Measurements from ENCODE around the gene TACC2. TPM values are rescaled to one million over a fixed set of nuclear protein-coding genes. Genes with fewer than 3 reads are reported as not detected.
"Not testable (repeated sequence)": the region's sequence is repeated elsewhere in the genome, so short reads cannot be mapped to it uniquely, and the experiment has no call there.

TACC2 gene
- total RNA-seq, 1 experiment from 2014 or later: 89.0 TPM

GRCh38 chr10:121956111-121957061, 32.6 kb upstream of the TACC2 start:
- peak; percentile 61 for DNase-seq (ENCODE audit: unreplicated experiment)
- Mint-ChIP-seq H3K9me3 (ENCODE audit: unreplicated experiment) (no peaks in the 10 kb centered on the region), H3K36me3 (ENCODE audit: insufficient read depth, unreplicated experiment) (peaks cover 39% of the 10 kb centered on the region), H3K4me1 (ENCODE audit: insufficient read depth, unreplicated experiment) (peaks cover 22% of the 10 kb centered on the region), H3K27me3 (ENCODE audit: insufficient read depth, unreplicated experiment) (no peaks in the 10 kb centered on the region), H3K27ac (ENCODE audit: low read depth, unreplicated experiment) (peak overlapping the region; percentile 46), H3K4me3 (ENCODE audit: unreplicated experiment) (no peak overlapping the region)
- CTCF ChIA-PET: no interaction called here
- no peak for TF ChIP-seq CTCF (IDR thresholded peaks at IDR 0.05; ENCODE audit: unreplicated experiment)
- BruUV-seq (replicated peaks): no TSS peak
- POLR2A ChIA-PET: interaction anchor here (0.8 to 0.9 kb wide), 2 partner anchors 11 to 28 kb away, joined by 4 to 5 read pairs; partner anchors contain the start of gene ATE1
- intact Hi-C loops (cut with micrococcal nuclease): no loop called here

- intact Hi-C loops (cut with micrococcal nuclease): no loop called here
- POLR2A ChIA-PET: no interaction called here
- no peaks in the 10 kb centered on the region for H3K27me3 Mint-ChIP-seq (ENCODE audit: insufficient read depth, unreplicated experiment)
- BruUV-seq (replicated peaks): no TSS peak
- no peak overlapping the region for H3K4me3 Mint-ChIP-seq (ENCODE audit: unreplicated experiment)
- no peak for TF ChIP-seq CTCF (IDR thresholded peaks at IDR 0.05; ENCODE audit: unreplicated experiment)
- no peak overlapping the region for H3K27ac Mint-ChIP-seq (ENCODE audit: low read depth, unreplicated experiment)
- CTCF ChIA-PET: interaction anchor here (1.0 kb wide), 1 partner anchor 14 kb away, joined by 3 read pairs; no protein-coding TSS in a partner anchor
- H3K4me1 Mint-ChIP-seq (ENCODE audit: insufficient read depth, unreplicated experiment): peaks cover 22% of the 10 kb centered on the region
- no peak for DNase-seq (ENCODE audit: unreplicated experiment)
- H3K36me3 Mint-ChIP-seq (ENCODE audit: insufficient read depth, unreplicated experiment): peaks cover 60% of the 10 kb centered on the region
- no peaks in the 10 kb centered on the region for H3K9me3 Mint-ChIP-seq (ENCODE audit: unreplicated experiment)
Observed at GRCh38 chr10:121959671-121960070, 29.3 kb upstream of the TACC2 start.

GRCh38 chr10:121961456-121961855, 27.5 kb upstream of the TACC2 start:
- no peaks in the 10 kb centered on the region for H3K9me3 Mint-ChIP-seq (ENCODE audit: unreplicated experiment)
- ChIA-PET CTCF (interaction anchor here (0.6 kb wide), 1 partner anchor 353 kb away, joined by 3 read pairs; no protein-coding TSS in a partner anchor), POLR2A (interaction anchor here (0.6 to 0.9 kb wide), 2 partner anchors 12 to 259 kb away, joined by 3 read pairs; no protein-coding TSS in a partner anchor)
- no peak for DNase-seq (ENCODE audit: unreplicated experiment)
- peaks cover 61% of the 10 kb centered on the region for H3K36me3 Mint-ChIP-seq (ENCODE audit: insufficient read depth, unreplicated experiment)
- H3K4me3 Mint-ChIP-seq (ENCODE audit: unreplicated experiment): no peak overlapping the region
- H3K27me3 Mint-ChIP-seq (ENCODE audit: insufficient read depth, unreplicated experiment): no peaks in the 10 kb centered on the region
- H3K4me1 Mint-ChIP-seq (ENCODE audit: insufficient read depth, unreplicated experiment): peaks cover 6% of the 10 kb centered on the region
- no peak for TF ChIP-seq CTCF (IDR thresholded peaks at IDR 0.05; ENCODE audit: unreplicated experiment)
- intact Hi-C loops (cut with micrococcal nuclease): no loop called here
- H3K27ac Mint-ChIP-seq (ENCODE audit: low read depth, unreplicated experiment): no peak overlapping the region
- BruUV-seq (replicated peaks): no TSS peak

GRCh38 chr10:121965996-121966395, 23.0 kb upstream of the TACC2 start:
- Mint-ChIP-seq H3K4me3 (ENCODE audit: unreplicated experiment) (no peak overlapping the region), H3K36me3 (ENCODE audit: insufficient read depth, unreplicated experiment) (peaks cover 77% of the 10 kb centered on the region), H3K27ac (ENCODE audit: low read depth, unreplicated experiment) (no peak overlapping the region), H3K27me3 (ENCODE audit: insufficient read depth, unreplicated experiment) (no peaks in the 10 kb centered on the region), H3K9me3 (ENCODE audit: unreplicated experiment) (no peaks in the 10 kb centered on the region), H3K4me1 (ENCODE audit: insufficient read depth, unreplicated experiment) (no peaks in the 10 kb centered on the region)
- no peak for TF ChIP-seq CTCF (IDR thresholded peaks at IDR 0.05; ENCODE audit: unreplicated experiment)
- ChIA-PET POLR2A (no interaction called here), CTCF (no interaction called here)
- no TSS peak for BruUV-seq (replicated peaks)
- DNase-seq (ENCODE audit: unreplicated experiment): no peak
- intact Hi-C loops (cut with micrococcal nuclease): no loop called here

- H3K27me3 Mint-ChIP-seq (ENCODE audit: insufficient read depth, unreplicated experiment); DNase-seq (ENCODE audit: unreplicated experiment); H3K9me3 Mint-ChIP-seq (ENCODE audit: unreplicated experiment); H3K4me3 Mint-ChIP-seq (ENCODE audit: unreplicated experiment); H3K27ac Mint-ChIP-seq (ENCODE audit: low read depth, unreplicated experiment); intact Hi-C loops (cut with micrococcal nuclease); BruUV-seq (replicated peaks): not testable (repeated sequence)
- CTCF ChIA-PET: interaction anchor here (0.5 to 0.8 kb wide), 4 partner anchors 83 to 383 kb away, joined by 3 to 4 read pairs (median 3); no protein-coding TSS in a partner anchor
- POLR2A ChIA-PET: interaction anchor here (0.8 to 1.0 kb wide), 3 partner anchors 17 to 143 kb away, joined by 3 read pairs; partner anchors contain the start of gene ATE1
- peaks cover 13% of the 10 kb centered on the region for H3K4me1 Mint-ChIP-seq (ENCODE audit: insufficient read depth, unreplicated experiment)
- peaks cover 67% of the 10 kb centered on the region for H3K36me3 Mint-ChIP-seq (ENCODE audit: insufficient read depth, unreplicated experiment)
Observed at GRCh38 chr10:121969086-121969485, 19.9 kb upstream of the TACC2 start.

Data from MCF 10A (cell line).